ENCODE measurements around the gene ADI1.
"Not testable (repeated sequence)": the region's sequence is repeated elsewhere in the genome, so short reads cannot be mapped to it uniquely, and the experiment has no call there.

DNA sequence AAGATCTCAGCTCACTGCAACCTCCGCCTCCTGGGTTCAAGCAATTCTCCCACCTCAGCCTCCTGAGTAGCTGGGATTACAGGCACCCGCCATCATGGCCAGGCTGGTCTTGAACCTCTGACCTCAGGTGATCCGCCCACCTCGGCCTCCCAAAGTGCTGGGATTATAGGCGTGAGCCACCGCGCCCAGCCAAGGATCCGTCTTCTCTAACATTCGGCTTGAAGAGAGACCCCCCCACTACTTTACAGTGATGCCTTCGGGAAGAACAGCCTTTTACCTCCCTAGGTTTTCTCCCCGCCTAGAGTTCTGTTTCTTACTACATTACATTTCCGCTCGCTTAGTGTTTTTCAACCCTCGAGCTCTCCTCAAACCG lies 22.6 kb downstream of the ADI1 start:
- TF ChIP-seq, protein P1, sequence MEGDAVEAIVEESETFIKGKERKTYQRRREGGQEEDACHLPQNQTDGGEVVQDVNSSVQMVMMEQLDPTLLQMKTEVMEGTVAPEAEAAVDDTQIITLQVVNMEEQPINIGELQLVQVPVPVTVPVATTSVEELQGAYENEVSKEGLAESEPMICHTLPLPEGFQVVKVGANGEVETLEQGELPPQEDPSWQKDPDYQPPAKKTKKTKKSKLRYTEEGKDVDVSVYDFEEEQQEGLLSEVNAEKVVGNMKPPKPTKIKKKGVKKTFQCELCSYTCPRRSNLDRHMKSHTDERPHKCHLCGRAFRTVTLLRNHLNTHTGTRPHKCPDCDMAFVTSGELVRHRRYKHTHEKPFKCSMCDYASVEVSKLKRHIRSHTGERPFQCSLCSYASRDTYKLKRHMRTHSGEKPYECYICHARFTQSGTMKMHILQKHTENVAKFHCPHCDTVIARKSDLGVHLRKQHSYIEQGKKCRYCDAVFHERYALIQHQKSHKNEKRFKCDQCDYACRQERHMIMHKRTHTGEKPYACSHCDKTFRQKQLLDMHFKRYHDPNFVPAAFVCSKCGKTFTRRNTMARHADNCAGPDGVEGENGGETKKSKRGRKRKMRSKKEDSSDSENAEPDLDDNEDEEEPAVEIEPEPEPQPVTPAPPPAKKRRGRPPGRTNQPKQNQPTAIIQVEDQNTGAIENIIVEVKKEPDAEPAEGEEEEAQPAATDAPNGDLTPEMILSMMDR (IDR thresholded peaks at IDR 0.05; ENCODE audit: low read depth, low read length), result not testable (repeated sequence)
- not testable (repeated sequence) for TF ChIP-seq EZH2phosphoT487 (IDR thresholded peaks at IDR 0.05; ENCODE audit: low read depth)
